GM12865 (cell line): ENCODE results near the gene OPCML.

Source experiments
- DNase-seq: peaks from one replicate; pipeline ENCODE4 v3.0.0; 2010; ENCODE audit warnings: low read depth
- H3K4me3 ChIP-seq: 2 replicates; pipeline ENCODE4 v1.5.1; 2011; ENCODE audit warnings: mild to moderate bottlenecking, low read depth, low read length, control low read depth
- CTCF ChIP-seq: IDR thresholded peaks from 2 replicates; pipeline ENCODE4 v1.5.1; 2011; ENCODE audit warnings: low read length, control low read depth, low read depth, inconsistent platforms; ENCODE audit not compliant: insufficient read depth; ENCODE audit errors: missing control alignments

Gene OPCML

GRCh38 chr11:132818951-132819350, 713.4 kb downstream of the OPCML start:
- H3K4me3 ChIP-seq: no peak overlapping the region
- no peak for TF ChIP-seq CTCF
- DNase-seq: no peak

GRCh38 chr11:132817387-132817786, 714.9 kb downstream of the OPCML start:
- no peak for DNase-seq
- no peak for TF ChIP-seq CTCF
- H3K4me3 ChIP-seq: no peak overlapping the region

- DNase-seq: no peak
- H3K4me3 ChIP-seq: no peak overlapping the region
- TF ChIP-seq CTCF: no peak
These were observed 717.9 kb downstream of the OPCML start for GRCh38 chr11:132814410-132814809.

DNA sequence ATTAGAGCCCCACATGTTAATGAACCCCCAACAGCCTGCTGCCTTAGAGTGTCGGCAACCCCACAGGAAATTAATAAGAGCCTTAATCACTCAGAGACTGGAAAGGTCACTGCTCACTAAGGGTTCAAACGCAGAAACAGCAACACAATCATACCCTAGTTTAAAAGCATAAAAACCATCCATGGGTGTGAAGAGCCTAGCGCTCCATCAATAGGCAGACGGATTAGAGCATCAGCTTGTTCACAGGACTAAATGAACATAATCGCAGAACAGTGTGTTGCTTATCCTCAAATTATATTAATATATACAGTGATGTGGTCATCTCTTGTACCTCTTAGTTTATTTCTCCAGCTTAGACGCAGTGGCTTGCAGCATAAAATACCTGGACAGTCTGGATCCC, 720.7 kb downstream of the OPCML start:
- no peak for DNase-seq
- no peak overlapping the region for H3K4me3 ChIP-seq
- no peak for TF ChIP-seq CTCF

DNA sequence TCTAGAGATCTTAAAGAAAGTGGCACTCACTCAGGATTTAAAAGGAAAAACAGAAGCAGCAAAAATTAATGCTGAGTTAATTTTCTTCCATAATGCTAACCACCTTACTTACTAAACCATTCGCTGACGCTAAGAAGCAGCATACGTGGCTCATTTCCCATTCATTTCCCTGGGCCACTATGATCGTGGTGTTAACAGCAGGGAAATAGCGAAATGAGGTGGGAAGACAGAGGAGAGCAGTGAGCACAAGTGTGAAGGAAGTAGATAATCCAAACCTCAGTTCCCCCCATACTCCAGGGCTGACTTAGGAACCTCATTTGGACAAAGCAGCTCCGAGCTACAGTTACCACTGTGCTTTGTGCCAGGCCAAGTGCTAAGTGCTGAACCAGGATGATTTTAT, 723.2 kb downstream of the OPCML start:
- no peak for DNase-seq
- TF ChIP-seq CTCF: no peak
- no peak overlapping the region for H3K4me3 ChIP-seq

- no peak for TF ChIP-seq CTCF
- no peak overlapping the region for H3K4me3 ChIP-seq
- DNase-seq: no peak
These were observed 728.0 kb downstream of the OPCML start for GRCh38 chr11:132804258-132804657.

DNA sequence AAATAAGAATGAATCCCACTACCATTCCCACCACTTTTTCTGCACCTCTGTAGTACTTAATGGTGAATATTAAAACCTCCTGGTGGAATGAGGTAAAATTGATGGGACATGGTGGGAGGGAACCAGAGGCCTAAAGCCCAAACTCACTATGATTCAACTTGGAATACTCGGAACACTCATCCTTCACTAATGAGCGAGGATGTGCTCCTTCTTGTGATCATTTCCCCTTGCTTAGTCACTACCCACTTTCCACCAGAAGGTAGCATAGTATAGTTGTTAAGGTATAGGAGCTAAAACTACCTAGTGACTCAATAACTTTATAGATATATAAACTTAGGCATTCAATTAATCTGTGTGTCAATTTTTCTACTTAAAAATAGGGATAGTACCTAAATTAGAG, 728.9 kb downstream of the OPCML start:
- DNase-seq: no peak
- no peak for TF ChIP-seq CTCF

More for the DNA sequence above, 728.9 kb downstream of the OPCML start:
- no peak overlapping the region for H3K4me3 ChIP-seq
